IMR-90 (cell line): Measurements from ENCODE around the gene PYY.

Experiments used
- BHLHE40 ChIP-seq: fragments of 150-350 bp; IDR thresholded peaks from 2 replicates; pipeline ENCODE4 v1.6.1; 2016; ENCODE audit warnings: mild to moderate bottlenecking, low read depth, low read length
- FOS ChIP-seq: fragments of 150-350 bp; IDR thresholded peaks from 2 replicates; pipeline ENCODE4 v1.6.1; 2016; ENCODE audit warnings: low read depth, low read length
- MAFK ChIP-seq: IDR thresholded peaks from 2 replicates; pipeline ENCODE4 v1.6.1; 2012; ENCODE audit warnings: low read depth, low read length, improper control_type of control experiment
- POLR2A ChIP-seq: IDR thresholded peaks from 2 replicates; pipeline ENCODE4 v1.6.1; 2012; ENCODE audit warnings: mild to moderate bottlenecking, low read depth, low read length
- RAD21 ChIP-seq: IDR thresholded peaks from 2 replicates; pipeline ENCODE4 v1.6.1; 2012; ENCODE audit warnings: low read length, improper control_type of control experiment
- RFX5 ChIP-seq: IDR thresholded peaks from 2 replicates; pipeline ENCODE4 v1.8.0; 2012; ENCODE audit warnings: low read depth, mild to moderate bottlenecking, low read length, moderate library complexity
- SMC3 ChIP-seq: fragments of 150-350 bp; IDR thresholded peaks from 2 replicates; pipeline ENCODE4 v1.6.1; 2016; ENCODE audit warnings: low read depth, mild to moderate bottlenecking, antibody characterized with exemption, low read length, moderate library complexity
- TF ChIP-seq, protein P1 (sequence below): conservative IDR thresholded peaks from 2 replicates; pipeline ENCODE4 v1.5.1; 2012; ENCODE audit warnings: mild to moderate bottlenecking, low read depth, low read length, improper control_type of control experiment

DNA sequence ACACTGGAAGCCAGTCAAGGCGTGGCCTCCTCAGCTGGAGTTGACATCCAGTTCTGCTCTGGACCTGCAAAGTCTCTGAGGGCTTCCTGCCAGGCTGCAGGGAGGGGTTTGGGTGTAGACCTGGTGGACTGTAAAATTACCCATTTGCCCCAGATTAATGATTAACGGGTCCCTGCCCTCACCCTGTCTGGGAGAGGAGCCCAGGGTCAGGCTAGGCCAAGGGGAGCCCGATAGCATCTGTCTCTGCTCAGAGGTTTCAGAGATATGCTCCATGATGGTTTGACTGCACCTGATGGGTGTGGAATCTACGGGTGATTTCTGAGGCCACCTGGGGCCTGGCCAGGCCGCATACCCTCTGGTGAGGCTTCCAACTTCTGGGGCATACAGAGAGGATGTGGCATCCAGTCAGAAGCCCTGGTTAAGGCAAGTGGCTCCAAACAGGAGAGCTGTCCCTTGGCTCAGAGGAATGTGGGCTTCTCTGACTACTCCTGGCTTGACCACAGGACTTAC is 22.6 kb downstream of the PYY start:
- no peak for TF ChIP-seq BHLHE40
- no peak for TF ChIP-seq MAFK
- no peak for TF ChIP-seq POLR2A
- TF ChIP-seq FOS: no peak
- TF ChIP-seq RFX5: no peak
- TF ChIP-seq, protein P1, sequence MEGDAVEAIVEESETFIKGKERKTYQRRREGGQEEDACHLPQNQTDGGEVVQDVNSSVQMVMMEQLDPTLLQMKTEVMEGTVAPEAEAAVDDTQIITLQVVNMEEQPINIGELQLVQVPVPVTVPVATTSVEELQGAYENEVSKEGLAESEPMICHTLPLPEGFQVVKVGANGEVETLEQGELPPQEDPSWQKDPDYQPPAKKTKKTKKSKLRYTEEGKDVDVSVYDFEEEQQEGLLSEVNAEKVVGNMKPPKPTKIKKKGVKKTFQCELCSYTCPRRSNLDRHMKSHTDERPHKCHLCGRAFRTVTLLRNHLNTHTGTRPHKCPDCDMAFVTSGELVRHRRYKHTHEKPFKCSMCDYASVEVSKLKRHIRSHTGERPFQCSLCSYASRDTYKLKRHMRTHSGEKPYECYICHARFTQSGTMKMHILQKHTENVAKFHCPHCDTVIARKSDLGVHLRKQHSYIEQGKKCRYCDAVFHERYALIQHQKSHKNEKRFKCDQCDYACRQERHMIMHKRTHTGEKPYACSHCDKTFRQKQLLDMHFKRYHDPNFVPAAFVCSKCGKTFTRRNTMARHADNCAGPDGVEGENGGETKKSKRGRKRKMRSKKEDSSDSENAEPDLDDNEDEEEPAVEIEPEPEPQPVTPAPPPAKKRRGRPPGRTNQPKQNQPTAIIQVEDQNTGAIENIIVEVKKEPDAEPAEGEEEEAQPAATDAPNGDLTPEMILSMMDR: no peak
- no peak for TF ChIP-seq RAD21
- TF ChIP-seq SMC3: no peak
